ENCODE results near the gene PTPN13.

The PTPN13 gene

DNA sequence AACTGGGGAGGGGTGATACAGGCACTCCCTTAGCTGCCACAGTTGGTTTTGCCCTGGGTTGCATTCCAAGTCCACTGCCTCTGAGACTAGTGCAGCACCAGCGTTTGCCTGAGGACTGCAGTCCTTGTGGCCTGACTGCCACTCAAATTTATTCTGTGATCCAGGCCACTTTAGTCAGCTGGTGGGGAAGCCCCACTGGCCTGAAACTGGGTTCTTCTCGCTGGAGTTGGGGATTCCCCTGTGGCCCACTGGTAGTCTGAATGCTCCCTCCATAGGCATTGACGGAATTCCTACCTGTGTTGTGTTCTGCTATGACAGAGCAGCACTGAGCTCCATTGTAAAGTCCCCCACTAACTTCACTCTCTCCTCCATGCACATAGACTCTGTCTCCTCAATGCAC lies 63.8 kb downstream of the PTPN13 start:
- H3K9me3 ChIP-seq (ENCODE audit: control insufficient read depth, insufficient read depth, low read depth, low read length) = no peaks in the 10 kb centered on the region
- H3K4me1 ChIP-seq (ENCODE audit: control insufficient read depth, insufficient read depth, low read length) = 0 out of 2 replicates have a peak, but pooled peaks cover 5% of the 10 kb centered on the region
- ChIA-PET POLR2A (no interaction called here), CTCF (no interaction called here)
- TF ChIP-seq, protein P1, sequence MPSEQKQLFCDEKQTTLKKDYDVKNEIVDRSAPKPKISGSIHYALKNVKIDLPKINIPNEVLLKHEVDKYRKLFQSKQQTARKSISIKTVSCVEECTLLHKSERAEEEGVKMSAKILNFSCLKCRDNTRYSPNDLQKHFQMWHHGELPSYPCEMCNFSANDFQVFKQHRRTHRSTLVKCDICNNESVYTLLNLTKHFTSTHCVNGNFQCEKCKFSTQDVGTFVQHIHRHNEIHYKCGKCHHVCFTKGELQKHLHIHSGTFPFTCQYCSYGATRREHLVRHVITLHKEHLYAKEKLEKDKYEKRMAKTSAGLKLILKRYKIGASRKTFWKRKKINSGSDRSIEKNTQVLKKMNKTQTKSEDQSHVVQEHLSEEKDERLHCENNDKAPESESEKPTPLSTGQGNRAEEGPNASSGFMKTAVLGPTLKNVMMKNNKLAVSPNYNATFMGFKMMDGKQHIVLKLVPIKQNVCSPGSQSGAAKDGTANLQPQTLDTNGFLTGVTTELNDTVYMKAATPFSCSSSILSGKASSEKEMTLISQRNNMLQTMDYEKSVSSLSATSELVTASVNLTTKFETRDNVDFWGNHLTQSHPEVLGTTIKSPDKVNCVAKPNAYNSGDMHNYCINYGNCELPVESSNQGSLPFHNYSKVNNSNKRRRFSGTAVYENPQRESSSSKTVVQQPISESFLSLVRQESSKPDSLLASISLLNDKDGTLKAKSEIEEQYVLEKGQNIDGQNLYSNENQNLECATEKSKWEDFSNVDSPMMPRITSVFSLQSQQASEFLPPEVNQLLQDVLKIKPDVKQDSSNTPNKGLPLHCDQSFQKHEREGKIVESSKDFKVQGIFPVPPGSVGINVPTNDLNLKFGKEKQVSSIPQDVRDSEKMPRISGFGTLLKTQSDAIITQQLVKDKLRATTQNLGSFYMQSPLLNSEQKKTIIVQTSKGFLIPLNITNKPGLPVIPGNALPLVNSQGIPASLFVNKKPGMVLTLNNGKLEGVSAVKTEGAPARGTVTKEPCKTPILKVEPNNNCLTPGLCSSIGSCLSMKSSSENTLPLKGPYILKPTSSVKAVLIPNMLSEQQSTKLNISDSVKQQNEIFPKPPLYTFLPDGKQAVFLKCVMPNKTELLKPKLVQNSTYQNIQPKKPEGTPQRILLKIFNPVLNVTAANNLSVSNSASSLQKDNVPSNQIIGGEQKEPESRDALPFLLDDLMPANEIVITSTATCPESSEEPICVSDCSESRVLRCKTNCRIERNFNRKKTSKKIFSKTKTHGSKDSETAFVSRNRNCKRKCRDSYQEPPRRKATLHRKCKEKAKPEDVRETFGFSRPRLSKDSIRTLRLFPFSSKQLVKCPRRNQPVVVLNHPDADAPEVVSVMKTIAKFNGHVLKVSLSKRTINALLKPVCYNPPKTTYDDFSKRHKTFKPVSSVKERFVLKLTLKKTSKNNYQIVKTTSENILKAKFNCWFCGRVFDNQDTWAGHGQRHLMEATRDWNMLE (tag by site-specific recombination; conservative IDR thresholded peaks at IDR 0.05; ENCODE audit: low read depth) = no peak
- TF ChIP-seq ZNF221 (tag by site-specific recombination; IDR thresholded peaks at IDR 0.05; ENCODE audit: borderline replicate concordance) (no peak), ZNF302 (tag by site-specific recombination; IDR thresholded peaks at IDR 0.05; ENCODE audit: low read depth) (no peak), SCRT2 (tag by site-specific recombination; IDR thresholded peaks at IDR 0.05) (no peak), ZNF433 (tag by site-specific recombination; IDR thresholded peaks at IDR 0.05; ENCODE audit: low read depth) (no peak), ZNF670 (tag by site-specific recombination; IDR thresholded peaks at IDR 0.05; ENCODE audit: low read depth) (no peak)
- no peak overlapping the region for H3K27ac ChIP-seq (ENCODE audit: extremely low read depth, low read depth, low read length)
- H3K36me3 ChIP-seq (ENCODE audit: control insufficient read depth in 2 of 2, insufficient read depth in 1 of 2, low read length in 2 of 2) = no peaks in the 10 kb centered on the region
- no peak overlapping the region for H3K4me3 ChIP-seq (ENCODE audit: low read depth, low read length)

DNA sequence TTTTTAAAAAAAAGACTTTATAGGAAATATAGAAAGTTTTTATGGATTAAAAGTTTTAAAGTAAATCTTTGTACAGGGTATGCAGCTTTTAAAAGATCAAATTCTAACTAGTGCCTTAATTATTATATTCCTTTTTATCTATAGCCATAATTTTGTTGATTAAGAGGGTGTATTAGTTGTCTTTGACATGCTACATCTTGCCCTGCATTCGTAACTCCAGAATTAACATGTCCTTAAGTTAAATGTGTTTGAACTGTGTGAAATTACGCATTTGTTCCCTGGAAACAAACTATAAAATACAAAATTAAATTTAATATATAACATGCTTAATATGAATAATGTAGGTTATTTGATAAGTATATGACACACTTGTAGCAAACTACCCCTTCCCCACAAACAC lies 66.3 kb downstream of the PTPN13 start:
- CTCF ChIA-PET = no interaction called here
- no peaks in the 10 kb centered on the region for H3K36me3 ChIP-seq (ENCODE audit: control insufficient read depth in 2 of 2, insufficient read depth in 1 of 2, low read length in 2 of 2)
- H3K4me3 ChIP-seq (ENCODE audit: low read depth, low read length) = no peak overlapping the region
- TF ChIP-seq ZNF10 (tag by site-specific recombination; IDR thresholded peaks at IDR 0.05) (no peak), SCRT1 (tag by site-specific recombination; IDR thresholded peaks at IDR 0.05; ENCODE audit: borderline replicate concordance) (no peak), GLI2 (tag by site-specific recombination; IDR thresholded peaks at IDR 0.05; ENCODE audit: borderline replicate concordance, low read depth) (no peak), SP7 (tag by site-specific recombination; IDR thresholded peaks at IDR 0.05) (no peak), ZNF24 (tag by site-specific recombination; IDR thresholded peaks at IDR 0.05) (no peak), ZNF626 (tag by site-specific recombination; IDR thresholded peaks at IDR 0.05) (no peak), ZNF366 (tag by site-specific recombination; conservative IDR thresholded peaks at IDR 0.05) (no peak), ZNF2 (tag by site-specific recombination; IDR thresholded peaks at IDR 0.05) (no peak), ZNF433 (tag by site-specific recombination; IDR thresholded peaks at IDR 0.05; ENCODE audit: low read depth) (no peak), TSHZ1 (tag by site-specific recombination; IDR thresholded peaks at IDR 0.05; ENCODE audit: borderline replicate concordance) (no peak), YY2 (tag by site-specific recombination; IDR thresholded peaks at IDR 0.05) (no peak), OVOL3 (tag by site-specific recombination; IDR thresholded peaks at IDR 0.05) (no peak), ZNF621 (tag by site-specific recombination; IDR thresholded peaks at IDR 0.05) (no peak), TRIM28 (IDR thresholded peaks at IDR 0.05; ENCODE audit: borderline replicate concordance, low read length) (no peak)
- TF ChIP-seq, protein P2, sequence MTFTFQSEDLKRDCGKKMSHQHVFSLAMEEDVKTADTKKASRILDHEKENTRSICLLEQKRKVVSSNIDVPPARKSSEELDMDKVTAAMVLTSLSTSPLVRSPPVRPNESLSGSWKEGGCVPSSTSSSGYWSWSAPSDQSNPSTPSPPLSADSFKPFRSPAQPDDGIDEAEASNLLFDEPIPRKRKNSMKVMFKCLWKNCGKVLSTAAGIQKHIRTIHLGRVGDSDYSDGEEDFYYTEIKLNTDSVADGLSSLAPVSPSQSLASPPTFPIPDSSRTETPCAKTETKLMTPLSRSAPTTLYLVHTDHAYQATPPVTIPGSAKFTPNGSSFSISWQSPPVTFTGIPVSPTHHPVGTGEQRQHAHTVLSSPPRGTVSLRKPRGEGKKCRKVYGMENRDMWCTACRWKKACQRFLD (tag by site-specific recombination; IDR thresholded peaks at IDR 0.05) = no peak
- TF ChIP-seq, protein P3, sequence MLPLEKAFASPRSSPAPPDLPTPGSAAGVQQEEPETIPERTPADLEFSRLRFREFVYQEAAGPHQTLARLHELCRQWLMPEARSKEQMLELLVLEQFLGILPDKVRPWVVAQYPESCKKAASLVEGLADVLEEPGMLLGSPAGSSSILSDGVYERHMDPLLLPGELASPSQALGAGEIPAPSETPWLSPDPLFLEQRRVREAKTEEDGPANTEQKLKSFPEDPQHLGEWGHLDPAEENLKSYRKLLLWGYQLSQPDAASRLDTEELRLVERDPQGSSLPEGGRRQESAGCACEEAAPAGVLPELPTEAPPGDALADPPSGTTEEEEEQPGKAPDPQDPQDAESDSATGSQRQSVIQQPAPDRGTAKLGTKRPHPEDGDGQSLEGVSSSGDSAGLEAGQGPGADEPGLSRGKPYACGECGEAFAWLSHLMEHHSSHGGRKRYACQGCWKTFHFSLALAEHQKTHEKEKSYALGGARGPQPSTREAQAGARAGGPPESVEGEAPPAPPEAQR (tag by site-specific recombination; IDR thresholded peaks at IDR 0.05) = no peak
- TF ChIP-seq, protein P4, sequence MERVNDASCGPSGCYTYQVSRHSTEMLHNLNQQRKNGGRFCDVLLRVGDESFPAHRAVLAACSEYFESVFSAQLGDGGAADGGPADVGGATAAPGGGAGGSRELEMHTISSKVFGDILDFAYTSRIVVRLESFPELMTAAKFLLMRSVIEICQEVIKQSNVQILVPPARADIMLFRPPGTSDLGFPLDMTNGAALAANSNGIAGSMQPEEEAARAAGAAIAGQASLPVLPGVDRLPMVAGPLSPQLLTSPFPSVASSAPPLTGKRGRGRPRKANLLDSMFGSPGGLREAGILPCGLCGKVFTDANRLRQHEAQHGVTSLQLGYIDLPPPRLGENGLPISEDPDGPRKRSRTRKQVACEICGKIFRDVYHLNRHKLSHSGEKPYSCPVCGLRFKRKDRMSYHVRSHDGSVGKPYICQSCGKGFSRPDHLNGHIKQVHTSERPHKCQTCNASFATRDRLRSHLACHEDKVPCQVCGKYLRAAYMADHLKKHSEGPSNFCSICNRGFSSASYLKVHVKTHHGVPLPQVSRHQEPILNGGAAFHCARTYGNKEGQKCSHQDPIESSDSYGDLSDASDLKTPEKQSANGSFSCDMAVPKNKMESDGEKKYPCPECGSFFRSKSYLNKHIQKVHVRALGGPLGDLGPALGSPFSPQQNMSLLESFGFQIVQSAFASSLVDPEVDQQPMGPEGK (tag by site-specific recombination; IDR thresholded peaks at IDR 0.05) = no peak
- POLR2A ChIA-PET = no interaction called here
- 0 out of 2 replicates have a peak, but pooled peaks cover 5% of the 10 kb centered on the region for H3K4me1 ChIP-seq (ENCODE audit: control insufficient read depth, insufficient read depth, low read length)
- no peaks in the 10 kb centered on the region for H3K9me3 ChIP-seq (ENCODE audit: control insufficient read depth, insufficient read depth, low read depth, low read length)
- H3K27ac ChIP-seq (ENCODE audit: extremely low read depth, low read depth, low read length) = no peak overlapping the region
